GM13977 (cell line): ENCODE measurements around the gene AMDHD1.
A peak's percentile ranks its signal among the peaks of the same experiment; 100 is the strongest.

Source experiments
- DNase-seq: peaks from one replicate; pipeline ENCODE4 v3.0.0; 2012; ENCODE audit warnings: low spot score
- CTCF ChIP-seq: IDR thresholded peaks from 2 replicates; pipeline ENCODE4 v1.5.1; 2012; ENCODE audit warnings: mild to moderate bottlenecking, control low read depth; ENCODE audit not compliant: insufficient read depth; ENCODE audit errors: extremely low read depth, missing control alignments
- in situ Hi-C: fragments of 300-500 bp; cut with MboI; formaldehyde crosslinking; loops from one replicate; pipeline ENCODE4 v1.12.0; 2022; ENCODE audit warnings: low sequenced_read_pairs, low pct_unique_long_range_greater_than_20kb, mixed read lengths, inconsistent platforms; ENCODE audit not compliant: unreplicated experiment

AMDHD1 gene

GRCh38 chr12:95919110-95919509 is 24.0 kb upstream of the AMDHD1 start:
- in situ Hi-C loops: loop anchor here (25.0 kb wide), 1 partner anchor 293 kb away; no protein-coding TSS in a partner anchor
- no peak for DNase-seq
- no peak for TF ChIP-seq CTCF

- TF ChIP-seq CTCF: no peak
- in situ Hi-C loops: loop anchor here (25.0 kb wide), 1 partner anchor 290 kb away; no protein-coding TSS in a partner anchor
- no peak for DNase-seq
Measured at GRCh38 chr12:95922231-95922630, 20.9 kb upstream of the AMDHD1 start.

DNA sequence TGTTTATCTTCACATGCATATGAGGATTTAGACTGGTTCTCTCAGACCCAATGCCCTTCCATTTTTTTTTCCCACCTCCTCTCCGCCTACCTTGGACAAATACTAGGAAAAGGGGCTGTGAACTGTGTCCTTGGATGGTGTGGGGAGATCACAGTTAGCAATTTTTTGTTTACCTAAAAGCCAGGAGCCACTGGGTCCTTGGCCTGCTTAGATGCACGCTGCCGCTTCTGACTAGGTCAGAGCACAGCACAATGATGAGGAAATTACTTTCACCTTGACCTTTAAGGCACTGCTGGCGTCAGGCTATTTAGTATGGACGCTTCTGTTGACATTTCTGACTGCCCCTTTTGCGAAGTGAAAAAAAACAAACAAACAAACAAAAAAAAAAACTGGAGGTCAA is 2.6 kb upstream of the AMDHD1 start:
- no peak for TF ChIP-seq CTCF
- DNase-seq: no peak
- in situ Hi-C loops: no loop called here

- in situ Hi-C loops: no loop called here
- no peak for TF ChIP-seq CTCF
- DNase-seq: peak; percentile 28
Measured at GRCh38 chr12:95942101-95942523, 1.0 kb upstream of the AMDHD1 start.

- in situ Hi-C loops: no loop called here
- TF ChIP-seq CTCF: no peak
- peak; percentile 97 for DNase-seq
Measured at GRCh38 chr12:95942524-95943329, 404 bp upstream of the AMDHD1 start, which contains the start of gene CCDC38. CCDC38 (minus strand) TSS chr12:95942614; CDS start chr12:95936509, 6,105 bp downstream.

- no peak for TF ChIP-seq CTCF
- in situ Hi-C loops: no loop called here
- DNase-seq: no peak
Measured at GRCh38 chr12:95944108-95944704, 1.1 kb downstream of the AMDHD1 start.
